ENCODE results near the gene EIF4G1.
A peak's percentile ranks its signal among the peaks of the same experiment; 100 is the strongest.
"Not testable (repeated sequence)": the region's sequence is repeated elsewhere in the genome, so short reads cannot be mapped to it uniquely, and the experiment has no call there.

EIF4G1 gene

GRCh38 chr3:184336547-184337398 is 22.4 kb downstream of the EIF4G1 start:
- DNase-seq, result peak; percentile 29

- DNase-seq, result no peak
Measured at GRCh38 chr3:184337399-184337714, 23.0 kb downstream of the EIF4G1 start, which contains the start of gene FAM131A. FAM131A (plus strand) TSS chr3:184337600; CDS start chr3:184337631, 31 bp downstream.

- DNase-seq, result no peak
Measured at GRCh38 chr3:184337981-184338380, 23.6 kb downstream of the EIF4G1 start.

GRCh38 chr3:184338511-184338945 is 24.1 kb downstream of the EIF4G1 start:
- DNase-seq, result peak; percentile 99

- peak; percentile 79 for DNase-seq
Measured at GRCh38 chr3:184339001-184339400, 24.6 kb downstream of the EIF4G1 start.

GRCh38 chr3:184339451-184340135 is 25.2 kb downstream of the EIF4G1 start:
- not testable (repeated sequence) for DNase-seq

- DNase-seq, result no peak
Measured at GRCh38 chr3:184341925-184342324, 27.5 kb downstream of the EIF4G1 start.

GRCh38 chr3:184343200-184343876 is 28.9 kb downstream of the EIF4G1 start:
- DNase-seq, result no peak

GRCh38 chr3:184344579-184345316 is 30.3 kb downstream of the EIF4G1 start:
- DNase-seq, result no peak

GRCh38 chr3:184345317-184346144 is 31.1 kb downstream of the EIF4G1 start:
- DNase-seq, result no peak

- DNase-seq, result no peak
Measured at GRCh38 chr3:184346480-184347190, 32.2 kb downstream of the EIF4G1 start.

- DNase-seq, result no peak
Measured at GRCh38 chr3:184347321-184348056, 33.1 kb downstream of the EIF4G1 start.

- no peak for DNase-seq
Measured at GRCh38 chr3:184348057-184348382, 33.6 kb downstream of the EIF4G1 start.

GRCh38 chr3:184349563-184350470 is 35.4 kb downstream of the EIF4G1 start:
- no peak for DNase-seq

- no peak for DNase-seq
Measured at GRCh38 chr3:184350618-184351017, 36.2 kb downstream of the EIF4G1 start.

- no peak for DNase-seq
Measured at GRCh38 chr3:184351511-184352148, 37.2 kb downstream of the EIF4G1 start.

GRCh38 chr3:184352149-184352785 is 37.9 kb downstream of the EIF4G1 start:
- no peak for DNase-seq

- no peak for DNase-seq
Measured at GRCh38 chr3:184352897-184353545, 38.6 kb downstream of the EIF4G1 start.
